Fibroblast of mammary gland (primary cell): Measurements from ENCODE around the gene KDM3A.

Experiments used
- DNase-seq: peaks from one replicate; pipeline ENCODE4 v3.0.0-alpha.2; 2010; ENCODE audit warnings: low read depth
- H3K4me3 ChIP-seq: 2 replicates; pipeline ENCODE4 v1.5.1; 2011; ENCODE audit warnings: low read depth, mild to moderate bottlenecking, low read length, moderate library complexity; ENCODE audit not compliant: control insufficient read depth
- TF ChIP-seq, protein P1 (sequence below): conservative IDR thresholded peaks from 2 replicates; pipeline ENCODE4 v1.5.1; 2011; ENCODE audit warnings: low read depth, low read length, inconsistent platforms; ENCODE audit not compliant: control insufficient read depth, insufficient read depth

KDM3A gene

DNA sequence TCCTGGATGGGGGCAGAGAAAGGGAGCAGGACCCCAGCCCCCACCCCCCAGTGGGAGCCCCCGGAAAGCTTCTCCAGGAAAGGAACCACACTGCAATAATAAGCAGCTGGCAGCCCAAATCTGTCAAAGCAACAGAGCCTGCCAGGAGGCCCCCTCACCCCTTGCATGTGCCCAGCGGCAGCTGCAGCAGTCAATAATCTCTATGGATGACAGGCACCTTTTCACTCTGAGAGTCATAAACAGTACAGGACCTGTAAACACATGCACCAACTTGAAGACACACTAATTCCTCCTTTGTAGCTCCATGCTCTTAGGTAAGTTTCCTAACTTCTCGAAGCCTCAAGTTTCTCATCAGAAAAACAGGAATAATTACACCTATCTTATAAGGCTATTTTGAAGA lies 26.2 kb upstream of the KDM3A start:
- no peak overlapping the region for H3K4me3 ChIP-seq
- no peak for DNase-seq
- TF ChIP-seq, protein P1, sequence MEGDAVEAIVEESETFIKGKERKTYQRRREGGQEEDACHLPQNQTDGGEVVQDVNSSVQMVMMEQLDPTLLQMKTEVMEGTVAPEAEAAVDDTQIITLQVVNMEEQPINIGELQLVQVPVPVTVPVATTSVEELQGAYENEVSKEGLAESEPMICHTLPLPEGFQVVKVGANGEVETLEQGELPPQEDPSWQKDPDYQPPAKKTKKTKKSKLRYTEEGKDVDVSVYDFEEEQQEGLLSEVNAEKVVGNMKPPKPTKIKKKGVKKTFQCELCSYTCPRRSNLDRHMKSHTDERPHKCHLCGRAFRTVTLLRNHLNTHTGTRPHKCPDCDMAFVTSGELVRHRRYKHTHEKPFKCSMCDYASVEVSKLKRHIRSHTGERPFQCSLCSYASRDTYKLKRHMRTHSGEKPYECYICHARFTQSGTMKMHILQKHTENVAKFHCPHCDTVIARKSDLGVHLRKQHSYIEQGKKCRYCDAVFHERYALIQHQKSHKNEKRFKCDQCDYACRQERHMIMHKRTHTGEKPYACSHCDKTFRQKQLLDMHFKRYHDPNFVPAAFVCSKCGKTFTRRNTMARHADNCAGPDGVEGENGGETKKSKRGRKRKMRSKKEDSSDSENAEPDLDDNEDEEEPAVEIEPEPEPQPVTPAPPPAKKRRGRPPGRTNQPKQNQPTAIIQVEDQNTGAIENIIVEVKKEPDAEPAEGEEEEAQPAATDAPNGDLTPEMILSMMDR: no peak

DNA sequence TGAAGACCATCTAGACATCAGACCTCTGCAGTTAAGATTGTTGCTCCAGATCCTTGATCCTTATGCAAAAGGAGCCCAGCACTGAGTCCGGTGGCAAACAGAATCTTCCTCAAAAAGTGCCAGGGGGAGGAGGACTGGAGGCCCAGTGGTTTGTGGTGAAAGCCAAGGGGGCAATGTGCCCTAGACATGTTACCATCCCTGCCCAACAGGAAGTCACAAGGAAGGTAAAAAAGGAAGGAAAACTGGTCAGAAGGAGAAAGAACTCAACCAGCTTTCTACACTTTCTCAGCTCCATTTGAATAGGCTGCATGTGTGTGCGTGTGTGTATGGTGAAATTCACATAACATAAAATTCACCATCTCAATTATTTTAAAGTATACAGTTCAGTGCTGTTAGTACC lies 25.0 kb upstream of the KDM3A start:
- TF ChIP-seq, protein P1: no peak
- no peak overlapping the region for H3K4me3 ChIP-seq
- no peak for DNase-seq

GRCh38 chr2:86417961-86418360 lies 23.2 kb upstream of the KDM3A start:
- H3K4me3 ChIP-seq: no peak overlapping the region
- TF ChIP-seq, protein P1: no peak
- peak; percentile 44 for DNase-seq

DNA sequence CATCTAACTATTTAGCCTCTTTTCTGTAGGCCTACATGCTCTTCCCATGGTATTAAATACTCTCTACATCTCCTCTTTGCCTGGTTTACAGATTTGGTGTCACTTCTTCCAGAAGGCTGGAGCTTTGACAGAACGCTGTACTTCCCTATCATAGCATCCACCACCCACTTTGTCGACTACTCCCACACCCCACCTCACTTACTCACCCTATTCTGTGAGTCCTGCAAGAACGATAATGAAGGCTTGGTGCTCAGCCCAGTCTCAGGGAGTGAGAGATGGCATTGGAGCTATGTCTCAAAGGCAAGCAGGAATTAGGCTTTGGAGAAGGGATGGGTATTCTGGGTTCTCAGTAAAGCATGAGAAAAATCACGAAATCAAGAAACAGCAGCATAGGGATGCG lies 20.3 kb upstream of the KDM3A start:
- TF ChIP-seq, protein P1: no peak
- DNase-seq: no peak
- no peak overlapping the region for H3K4me3 ChIP-seq

DNA sequence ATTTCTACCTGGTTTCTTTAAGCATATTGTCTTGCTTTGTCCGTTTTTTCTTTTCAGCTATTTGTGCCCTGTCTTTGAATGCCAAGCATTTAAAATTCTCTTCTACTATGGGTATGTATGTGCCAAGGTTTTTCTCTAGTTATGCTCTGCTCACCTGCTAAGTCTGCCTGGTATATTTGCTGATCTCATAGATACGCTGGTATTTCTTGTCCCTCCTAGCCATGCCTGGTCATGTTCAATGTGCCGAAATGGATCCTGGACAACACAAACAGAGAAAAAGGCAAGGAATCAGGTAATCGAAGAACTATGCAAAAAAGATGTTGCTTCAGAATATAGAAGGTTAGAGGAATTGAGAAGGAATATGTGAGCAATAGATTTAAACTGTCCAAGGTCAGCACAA lies 14.9 kb upstream of the KDM3A start:
- TF ChIP-seq, protein P1: no peak
- no peak for DNase-seq
- no peak overlapping the region for H3K4me3 ChIP-seq

DNA sequence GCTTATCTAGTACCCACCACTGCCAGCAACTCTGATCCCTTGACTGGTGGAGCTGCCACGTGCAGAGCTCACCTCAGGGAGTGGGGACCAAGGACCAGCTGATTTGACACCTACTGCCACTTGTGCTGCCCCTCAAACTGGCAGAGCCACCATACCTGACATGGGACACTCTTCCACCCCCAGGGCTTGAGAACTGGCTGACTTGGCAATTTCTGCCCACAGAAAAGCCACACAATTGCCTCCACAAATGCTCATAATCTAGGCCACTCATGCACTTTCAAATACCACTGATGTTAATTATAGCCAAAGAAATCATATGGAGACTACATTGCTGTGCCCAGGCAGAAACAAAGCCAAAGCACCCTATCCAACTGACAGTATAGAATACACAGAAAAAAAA lies 11.8 kb upstream of the KDM3A start:
- TF ChIP-seq, protein P1: no peak
- no peak for DNase-seq
- H3K4me3 ChIP-seq: no peak overlapping the region

- TF ChIP-seq, protein P1: no peak
- no peak overlapping the region for H3K4me3 ChIP-seq
- no peak for DNase-seq
Observed at GRCh38 chr2:86430368-86430767, 10.8 kb upstream of the KDM3A start.
